HUES6 (cell line): Measurements from ENCODE around the gene SGIP1.
"Not testable (repeated sequence)": the region's sequence is repeated elsewhere in the genome, so short reads cannot be mapped to it uniquely, and the experiment has no call there.

Experiments
- H3K27ac ChIP-seq: 2 replicates; pipeline ENCODE4 v1.7.0; 2013; ENCODE audit warnings: low read depth, mild to moderate bottlenecking, low read length, inconsistent platforms
- H3K27me3 ChIP-seq: 2 replicates; pipeline ENCODE4 v1.6.1; 2013; ENCODE audit warnings: low read length; ENCODE audit not compliant: control insufficient read depth, insufficient read depth
- H3K36me3 ChIP-seq: 2 replicates; pipeline ENCODE4 v1.6.1; 2013; ENCODE audit warnings: low read length; ENCODE audit not compliant: control insufficient read depth, insufficient read depth
- H3K4me1 ChIP-seq: 2 replicates; pipeline ENCODE4 v1.6.1; 2013; ENCODE audit warnings: low read length; ENCODE audit not compliant: control insufficient read depth, insufficient read depth
- H3K4me3 ChIP-seq: 2 replicates; pipeline ENCODE4 v1.5.1; 2013; ENCODE audit warnings: low read depth, low read length
- H3K9ac ChIP-seq: one replicate; pipeline ENCODE4 v1.6.1; 2013; ENCODE audit warnings: mild to moderate bottlenecking, low read length
- H3K9me3 ChIP-seq: 2 replicates; pipeline ENCODE4 v1.6.1; 2013; ENCODE audit warnings: low read depth, low read length; ENCODE audit not compliant: control insufficient read depth, insufficient read depth

The SGIP1 gene

GRCh38 chr1:66583021-66583420 is 49.1 kb downstream of the SGIP1 start:
- no peaks in the 10 kb centered on the region for H3K9me3 ChIP-seq
- no peaks in the 10 kb centered on the region for H3K27me3 ChIP-seq
- no peak overlapping the region for H3K9ac ChIP-seq
- H3K27ac ChIP-seq, result no peak overlapping the region
- no peaks in the 10 kb centered on the region for H3K36me3 ChIP-seq
- no peaks in the 10 kb centered on the region for H3K4me1 ChIP-seq
- no peak overlapping the region for H3K4me3 ChIP-seq

GRCh38 chr1:66585002-66585401 is 51.0 kb downstream of the SGIP1 start:
- no peak overlapping the region for H3K4me3 ChIP-seq
- H3K27ac ChIP-seq, result no peak overlapping the region

GRCh38 chr1:66589326-66589725 is 55.4 kb downstream of the SGIP1 start:
- H3K27ac ChIP-seq, result no peak overlapping the region
- no peak overlapping the region for H3K4me3 ChIP-seq
- H3K9me3 ChIP-seq, result no peaks in the 10 kb centered on the region
- H3K27me3 ChIP-seq, result no peaks in the 10 kb centered on the region
- no peaks in the 10 kb centered on the region for H3K36me3 ChIP-seq
- no peaks in the 10 kb centered on the region for H3K4me1 ChIP-seq
- H3K9ac ChIP-seq, result no peak overlapping the region

More at GRCh38 chr1:66585002-66585401, 51.0 kb downstream of the SGIP1 start:
- Histone ChIP-seq H3K27me3 (no peaks in the 10 kb centered on the region), H3K9ac (no peak overlapping the region), H3K36me3 (no peaks in the 10 kb centered on the region), H3K4me1 (no peaks in the 10 kb centered on the region), H3K9me3 (no peaks in the 10 kb centered on the region)

GRCh38 chr1:66592106-66592507 is 58.2 kb downstream of the SGIP1 start:
- H3K9me3 ChIP-seq, H3K4me1 ChIP-seq, H3K27ac ChIP-seq, H3K4me3 ChIP-seq, H3K36me3 ChIP-seq, H3K27me3 ChIP-seq, H3K9ac ChIP-seq: not testable (repeated sequence)

- H3K27ac ChIP-seq, result no peak overlapping the region
- H3K4me3 ChIP-seq, result no peak overlapping the region
- H3K9ac ChIP-seq, result no peak overlapping the region
- no peaks in the 10 kb centered on the region for H3K4me1 ChIP-seq
- no peaks in the 10 kb centered on the region for H3K9me3 ChIP-seq
- H3K36me3 ChIP-seq, result no peaks in the 10 kb centered on the region
- no peaks in the 10 kb centered on the region for H3K27me3 ChIP-seq
Observed at GRCh38 chr1:66596191-66596590, 62.2 kb downstream of the SGIP1 start.

GRCh38 chr1:66597500-66597899 is 63.5 kb downstream of the SGIP1 start:
- no peak overlapping the region for H3K9ac ChIP-seq
- H3K27ac ChIP-seq, result no peak overlapping the region

GRCh38 chr1:66598670-66599069 is 64.7 kb downstream of the SGIP1 start:
- Histone ChIP-seq H3K27me3 (no peaks in the 10 kb centered on the region), H3K27ac (no peak overlapping the region), H3K9me3 (no peaks in the 10 kb centered on the region), H3K36me3 (no peaks in the 10 kb centered on the region), H3K4me1 (no peaks in the 10 kb centered on the region), H3K9ac (no peak overlapping the region), H3K4me3 (no peak overlapping the region)

More at GRCh38 chr1:66597500-66597899, 63.5 kb downstream of the SGIP1 start:
- no peaks in the 10 kb centered on the region for H3K27me3 ChIP-seq
- H3K4me1 ChIP-seq, result no peaks in the 10 kb centered on the region
- no peak overlapping the region for H3K4me3 ChIP-seq
- H3K9me3 ChIP-seq, result no peaks in the 10 kb centered on the region
- H3K36me3 ChIP-seq, result no peaks in the 10 kb centered on the region

GRCh38 chr1:66599346-66599745 is 65.4 kb downstream of the SGIP1 start:
- H3K36me3 ChIP-seq, result no peaks in the 10 kb centered on the region
- no peak overlapping the region for H3K27ac ChIP-seq
- no peak overlapping the region for H3K4me3 ChIP-seq
- no peaks in the 10 kb centered on the region for H3K4me1 ChIP-seq
- no peaks in the 10 kb centered on the region for H3K9me3 ChIP-seq
- H3K9ac ChIP-seq, result no peak overlapping the region
- H3K27me3 ChIP-seq, result no peaks in the 10 kb centered on the region

GRCh38 chr1:66599899-66600737 is 66.2 kb downstream of the SGIP1 start:
- no peak overlapping the region for H3K4me3 ChIP-seq
- no peaks in the 10 kb centered on the region for H3K4me1 ChIP-seq
- H3K27me3 ChIP-seq, result no peaks in the 10 kb centered on the region
- no peak overlapping the region for H3K27ac ChIP-seq
- H3K9ac ChIP-seq, result no peak overlapping the region
- no peaks in the 10 kb centered on the region for H3K36me3 ChIP-seq
- no peaks in the 10 kb centered on the region for H3K9me3 ChIP-seq

GRCh38 chr1:66605419-66605997 is 71.6 kb downstream of the SGIP1 start:
- Histone ChIP-seq H3K27me3 (no peaks in the 10 kb centered on the region), H3K9me3 (no peaks in the 10 kb centered on the region), H3K4me3 (no peak overlapping the region), H3K9ac (no peak overlapping the region), H3K4me1 (no peaks in the 10 kb centered on the region), H3K36me3 (no peaks in the 10 kb centered on the region), H3K27ac (no peak overlapping the region)

GRCh38 chr1:66606362-66607065 is 72.6 kb downstream of the SGIP1 start:
- H3K4me1 ChIP-seq, result no peaks in the 10 kb centered on the region
- H3K9me3 ChIP-seq, result no peaks in the 10 kb centered on the region
- no peak overlapping the region for H3K9ac ChIP-seq
- no peaks in the 10 kb centered on the region for H3K36me3 ChIP-seq
- no peak overlapping the region for H3K4me3 ChIP-seq
- H3K27ac ChIP-seq, result no peak overlapping the region
- H3K27me3 ChIP-seq, result no peaks in the 10 kb centered on the region
